WTC11 (cell line): ENCODE data around the gene PIP4K2A. TPM values are rescaled to one million over a fixed set of nuclear protein-coding genes. Genes with fewer than 3 reads are reported as not detected.

Source experiments
- ATAC-seq: fragments of 200-7000 bp; cut with Tn5 transposase; 2 replicates; pipeline ENCODE4 v1.10.0; 2021; ENCODE audit warnings: mild to moderate bottlenecking, moderate library complexity
- CTCF ChIA-PET: fragments of 300-600 bp; sonication (Branson Sonifier 250); formaldehyde crosslinking; loops from one replicate; lab custom pipeline; 2021; ENCODE audit warnings: antibody characterized with exemption; lab: Charles Lee
- POLR2A ChIA-PET: fragments of 350-600 bp; sonication (Branson Sonifier 250); formaldehyde crosslinking; loops from one replicate; lab custom pipeline; 2021; ENCODE audit warnings: antibody characterized with exemption; lab: Charles Lee
- DNase-seq: peaks from one replicate; pipeline ENCODE4 v3.0.0; 2021; ENCODE audit warnings: low spot score
- H3K27ac Mint-ChIP-seq: 2 replicates; pipeline ENCODE4 v1.8.0; 2021; ENCODE audit warnings: mixed read lengths
- H3K27me3 Mint-ChIP-seq: 2 replicates; pipeline ENCODE4 v1.8.0; 2021; ENCODE audit warnings: low read depth, mild to moderate bottlenecking, moderate library complexity, mixed read lengths
- H3K36me3 Mint-ChIP-seq: 2 replicates; pipeline ENCODE4 v1.8.0; 2021; ENCODE audit warnings: mixed read lengths
- H3K4me1 Mint-ChIP-seq: 2 replicates; pipeline ENCODE4 v1.8.0; 2022; ENCODE audit warnings: mixed read lengths
- H3K4me3 Mint-ChIP-seq: 2 replicates; pipeline ENCODE4 v1.8.0; 2021; ENCODE audit warnings: mild to moderate bottlenecking, moderate library complexity, mixed read lengths
- H3K9me3 Mint-ChIP-seq: 2 replicates; pipeline ENCODE4 v1.8.0; 2021; ENCODE audit warnings: mixed read lengths
- CBFB ChIP-seq: sonication (generic); formaldehyde crosslinking; IDR thresholded peaks from 2 replicates; pipeline ENCODE4 v1.8.1; 2022; ENCODE audit warnings: mild to moderate bottlenecking, low read depth, missing genetic modification reagents
- E2F1 ChIP-seq: sonication (generic); formaldehyde crosslinking; IDR thresholded peaks from 2 replicates; pipeline ENCODE4 v1.8.0; 2022; ENCODE audit warnings: mild to moderate bottlenecking, missing genetic modification reagents
- ERG ChIP-seq: fragments of 250-450 bp; sonication (Bioruptor Pico); IDR thresholded peaks from 2 replicates; pipeline ENCODE4 v1.8.0; 2021; ENCODE audit warnings: mild to moderate bottlenecking
- FOXK1 ChIP-seq: sonication (generic); formaldehyde crosslinking; IDR thresholded peaks from 2 replicates; pipeline ENCODE4 v1.8.0; 2022; ENCODE audit warnings: mild to moderate bottlenecking, moderate library complexity, missing genetic modification reagents
- GABPB1 ChIP-seq: sonication (generic); formaldehyde crosslinking; IDR thresholded peaks from 2 replicates; pipeline ENCODE4 v1.8.1; 2023; ENCODE audit warnings: mild to moderate bottlenecking, missing genetic modification reagents
- GTF2I ChIP-seq: fragments of 250-450 bp; sonication (Bioruptor Pico); conservative IDR thresholded peaks from 2 replicates; pipeline ENCODE4 v1.4.0; 2021; ENCODE audit warnings: mild to moderate bottlenecking
- HMGXB4 ChIP-seq: sonication (generic); formaldehyde crosslinking; IDR thresholded peaks from 2 replicates; pipeline ENCODE4 v1.8.1; 2023; ENCODE audit warnings: mild to moderate bottlenecking, moderate library complexity, missing genetic modification reagents
- IRF2 ChIP-seq: sonication (generic); formaldehyde crosslinking; IDR thresholded peaks from 2 replicates; pipeline ENCODE4 v1.8.0; 2022; ENCODE audit warnings: low read depth, missing genetic modification reagents, borderline replicate concordance
- MXD4 ChIP-seq: fragments of 250-450 bp; sonication (Bioruptor Pico); IDR thresholded peaks from 2 replicates; pipeline ENCODE4 v1.8.0; 2021; ENCODE audit warnings: mild to moderate bottlenecking, moderate library complexity, borderline replicate concordance
- NFE2L1 ChIP-seq: sonication (generic); formaldehyde crosslinking; IDR thresholded peaks from 2 replicates; pipeline ENCODE4 v1.8.1; 2023; ENCODE audit warnings: missing genetic modification reagents
- PRRX2 ChIP-seq: fragments of 250-450 bp; sonication (Bioruptor Pico); IDR thresholded peaks from 2 replicates; pipeline ENCODE4 v1.8.0; 2021; ENCODE audit warnings: mild to moderate bottlenecking
- SMAD3 ChIP-seq: sonication (generic); formaldehyde crosslinking; IDR thresholded peaks from 2 replicates; pipeline ENCODE4 v1.8.0; 2022; ENCODE audit warnings: missing genetic modification reagents, mild to moderate bottlenecking, borderline replicate concordance
- SP1 ChIP-seq: sonication (generic); formaldehyde crosslinking; conservative IDR thresholded peaks from 2 replicates; pipeline ENCODE4 v1.8.1; 2022; ENCODE audit warnings: missing genetic modification reagents
- TCF7 ChIP-seq: sonication (generic); formaldehyde crosslinking; IDR thresholded peaks from 2 replicates; pipeline ENCODE4 v1.8.0; 2022; ENCODE audit warnings: mild to moderate bottlenecking, low read depth, missing genetic modification reagents, moderate library complexity
- ZBTB21 ChIP-seq: sonication (generic); formaldehyde crosslinking; IDR thresholded peaks from 2 replicates; pipeline ENCODE4 v1.8.1; 2023; ENCODE audit warnings: mild to moderate bottlenecking, missing genetic modification reagents, borderline replicate concordance
- ZBTB43 ChIP-seq: sonication (generic); formaldehyde crosslinking; IDR thresholded peaks from 2 replicates; pipeline ENCODE4 v1.8.1; 2023; ENCODE audit warnings: mild to moderate bottlenecking, missing genetic modification reagents
- ZNF281 ChIP-seq: sonication (generic); formaldehyde crosslinking; IDR thresholded peaks from 2 replicates; pipeline ENCODE4 v1.8.0; 2023; ENCODE audit warnings: mild to moderate bottlenecking, missing genetic modification reagents
- ZNF423 ChIP-seq: fragments of 250-450 bp; sonication (Bioruptor Pico); IDR thresholded peaks from 2 replicates; pipeline ENCODE4 v2.1.2; 2022; ENCODE audit warnings: mild to moderate bottlenecking, moderate library complexity
- ZNF512 ChIP-seq: sonication (generic); formaldehyde crosslinking; IDR thresholded peaks from 2 replicates; pipeline ENCODE4 v1.8.1; 2022; ENCODE audit warnings: missing genetic modification reagents, borderline replicate concordance
- ZSCAN18 ChIP-seq: fragments of 250-450 bp; sonication (Bioruptor Pico); IDR thresholded peaks from 2 replicates; pipeline ENCODE4 v2.1.2; 2022; ENCODE audit warnings: mild to moderate bottlenecking, moderate library complexity
- total RNA-seq: library from RNA; stranded (reverse); gene quantifications from 3 replicates; pipeline ENCODE4 v1.2.3, GENCODE V29; 2021

Gene PIP4K2A
- total RNA-seq, 1 experiment from 2014 or later = 47.5 TPM

GRCh38 chr10:22501413-22501812 lies 213.0 kb downstream of the PIP4K2A start:
- CTCF ChIA-PET = no interaction called here
- H3K4me1 Mint-ChIP-seq = no peaks in the 10 kb centered on the region
- no peaks in the 10 kb centered on the region for H3K9me3 Mint-ChIP-seq
- no peak overlapping the region for H3K27ac Mint-ChIP-seq
- no peaks in the 10 kb centered on the region; the same call in 1 of the 2 replicates for H3K27me3 Mint-ChIP-seq
- TF ChIP-seq ZNF281 (CRISPR knock-in tag) (no peak), CBFB (CRISPR knock-in tag) (no peak), SMAD3 (CRISPR knock-in tag) (no peak), SP1 (CRISPR knock-in tag) (no peak), FOXK1 (CRISPR knock-in tag) (no peak), ZBTB43 (CRISPR knock-in tag) (no peak), MXD4 (CRISPR knock-in tag) (no peak), ZNF512 (CRISPR knock-in tag) (no peak), ZSCAN18 (no peak), ZBTB21 (CRISPR knock-in tag) (no peak), GTF2I (no peak), ZNF423 (no peak), ERG (CRISPR knock-in tag) (no peak), E2F1 (CRISPR knock-in tag) (no peak), TCF7 (CRISPR knock-in tag) (no peak), IRF2 (CRISPR knock-in tag) (no peak), GABPB1 (CRISPR knock-in tag) (no peak), PRRX2 (CRISPR knock-in tag) (no peak), NFE2L1 (no peak), HMGXB4 (CRISPR knock-in tag) (no peak)
- no peaks in the 10 kb centered on the region for H3K36me3 Mint-ChIP-seq
- no peak for ATAC-seq
- POLR2A ChIA-PET = no interaction called here
- DNase-seq = no peak
- H3K4me3 Mint-ChIP-seq = no peak overlapping the region
